K562 (cell line): ENCODE results near the gene RIMOC1. TPM values are rescaled to one million over a fixed set of nuclear protein-coding genes. Genes with fewer than 3 reads are reported as not detected.

Source experiments
- ARID4B ChIP-seq: sonication (generic); formaldehyde crosslinking; IDR thresholded peaks from 2 replicates; pipeline ENCODE4 v1.8.0; 2022; ENCODE audit warnings: mild to moderate bottlenecking, missing genetic modification reagents
- BACH1 ChIP-seq: fragments of 200-800 bp; sonication (Bioruptor generic); IDR thresholded peaks from 2 replicates; pipeline ENCODE4 v1.6.1; 2016; ENCODE audit warnings: missing genetic modification characterization, missing compliant biosample characterization
- BCLAF1 ChIP-seq, 2 experiments: fragments of 450-650 bp in 1 of 2; IDR thresholded peaks; 2 replicates each; pipeline ENCODE4 v1.6.1; 2011 to 2017; ENCODE audit warnings: low read depth in 2 of 2, antibody characterized with exemption in 1 of 2, borderline replicate concordance in 1 of 2, low read length in 1 of 2, mild to moderate bottlenecking in 1 of 2, mixed read lengths in 1 of 2; ENCODE audit not compliant: control insufficient read depth in 1 of 2
- NCOA4 ChIP-seq: fragments of 450-650 bp; IDR thresholded peaks from 2 replicates; pipeline ENCODE4 v1.6.1; 2018; ENCODE audit warnings: mild to moderate bottlenecking; ENCODE audit not compliant: partially characterized antibody
- NR0B1 ChIP-seq: fragments of 450-650 bp; IDR thresholded peaks from one replicate; pipeline ENCODE4 v1.6.1; 2018; ENCODE audit warnings: mild to moderate bottlenecking, moderate library complexity; ENCODE audit not compliant: partially characterized antibody
- polyA plus RNA-seq, 8 experiments: library from polyadenylated mRNA; depleted of rRNA in 4 of 8; stranded (reverse) in 5 of 8; unstranded in 3 of 8; fragments of >200 nt; fragmentation: Nextera tagmentation in 2 of 8; fragmentation: Illumina TruSeq in 1 of 8; extraction: Ambion mirVana in 2 of 8; extraction: Trizol in 1 of 8; gene quantifications; 2 replicates each; pipeline versions ENCODE4 v1.2.1 to v1.2.3, GENCODE V29; 2011 to 2014; ENCODE audit warnings: inconsistent platforms in 1 of 8, missing spikeins in 1 of 8
- total RNA-seq, 7 experiments: library from RNA; depleted of rRNA in 6 of 7; stranded (reverse); fragments of >200 nt in 6 of 7; fragmentation: Illumina TruSeq in 2 of 7; extraction: Trizol in 2 of 7; gene quantifications; 2 replicates each; pipeline versions ENCODE4 v1.2.1 to v1.2.3, GENCODE V29; 2011 to 2021; ENCODE audit warnings: low replicate concordance in 1 of 7

The RIMOC1 gene
- total and polyA plus RNA-seq, 9 of the 15 experiments (the other 6 are each of a cell fraction or from before 2014, with no cell fraction given) = 11.6 to 63.1 (median 30.8) TPM

- no peak for TF ChIP-seq ARID4B (CRISPR knock-in tag)
- TF ChIP-seq BCLAF1 (IDR thresholded peaks at IDR 0.05; ENCODE audit: borderline replicate concordance in 1 of 2, control insufficient read depth in 1 of 2, low read depth in 2 of 2, low read length in 1 of 2) = no peak
- no peak for TF ChIP-seq BACH1
- no peak for TF ChIP-seq NR0B1
- no peak for TF ChIP-seq NCOA4
Observed at GRCh38 chr5:41906151-41906550, 2.0 kb downstream of the RIMOC1 start (continued).
